ENCODE measurements around the gene XRCC5.

Gene XRCC5

GRCh38 chr2:216159144-216159543, 50.0 kb downstream of the XRCC5 start:
- no peak for DNase-seq (ENCODE audit: low read depth)

GRCh38 chr2:216159646-216160045, 50.5 kb downstream of the XRCC5 start:
- no peak for DNase-seq (ENCODE audit: low read depth)

GRCh38 chr2:216160786-216161185, 51.6 kb downstream of the XRCC5 start:
- no peak for DNase-seq (ENCODE audit: low read depth)

DNA sequence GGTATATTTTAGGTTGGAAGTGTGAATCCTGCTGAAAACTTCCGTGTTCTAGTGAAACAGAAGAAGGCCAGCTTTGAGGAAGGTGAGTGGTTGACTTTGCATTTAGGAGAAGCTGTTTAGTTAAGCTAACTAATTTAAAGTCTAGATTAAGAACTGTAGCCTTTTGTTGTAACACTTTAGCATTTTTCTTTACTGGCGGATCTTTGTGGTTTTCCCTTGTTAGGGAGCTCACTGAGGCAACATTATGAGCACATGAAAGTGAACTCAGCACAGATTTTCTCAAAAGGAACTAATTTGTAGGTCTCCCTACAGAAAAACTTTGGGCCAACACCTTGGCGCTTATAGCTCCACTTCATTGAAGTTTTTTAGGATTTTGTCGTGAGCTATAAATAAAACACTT, 52.8 kb downstream of the XRCC5 start:
- DNase-seq (ENCODE audit: low read depth), result no peak

GRCh38 chr2:216163518-216163917, 54.4 kb downstream of the XRCC5 start:
- DNase-seq (ENCODE audit: low read depth), result no peak

GRCh38 chr2:216164087-216164486, 54.9 kb downstream of the XRCC5 start:
- no peak for DNase-seq (ENCODE audit: low read depth)

DNA sequence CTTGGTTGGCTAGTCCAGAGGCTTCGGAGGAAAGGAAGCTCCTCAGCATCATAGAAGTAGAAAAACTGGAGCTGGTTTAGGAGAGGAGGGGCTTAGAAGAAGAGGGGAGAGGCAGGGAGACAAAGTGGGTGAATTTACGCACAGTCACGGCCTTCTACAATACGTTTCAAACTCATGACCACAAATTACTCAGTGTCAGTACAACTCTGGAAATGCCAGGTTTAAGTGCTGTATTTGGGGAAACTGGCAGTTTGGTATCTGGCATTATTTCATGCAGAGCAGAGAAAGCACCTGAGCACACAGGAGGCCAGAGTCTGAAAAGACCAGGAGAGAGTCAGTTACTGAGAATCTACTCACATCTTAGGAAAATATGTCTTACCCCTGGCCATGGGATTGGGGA, 55.4 kb downstream of the XRCC5 start:
- DNase-seq (ENCODE audit: low read depth), result no peak

GRCh38 chr2:216165711-216166110, 56.6 kb downstream of the XRCC5 start:
- no peak for DNase-seq (ENCODE audit: low read depth)

DNA sequence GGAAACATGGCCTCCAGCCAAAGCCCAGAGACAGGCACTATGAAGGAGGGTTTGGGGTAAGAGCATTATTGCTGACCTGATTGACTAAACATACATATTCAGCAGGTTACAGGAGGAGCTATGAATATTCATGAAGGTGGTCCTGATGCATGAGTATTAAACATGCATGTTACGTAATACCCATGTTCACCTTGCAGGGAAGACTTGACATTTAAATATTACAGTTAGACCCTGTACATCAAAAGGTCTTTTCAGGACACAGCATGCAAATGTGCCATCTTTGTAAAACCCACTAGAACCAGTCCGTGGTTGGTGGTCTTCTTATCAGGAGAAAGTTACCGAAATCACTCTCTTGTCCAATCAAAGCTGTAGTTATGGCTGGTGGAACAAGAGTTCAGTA, 59.9 kb downstream of the XRCC5 start:
- DNase-seq (ENCODE audit: low read depth), result no peak

DNA sequence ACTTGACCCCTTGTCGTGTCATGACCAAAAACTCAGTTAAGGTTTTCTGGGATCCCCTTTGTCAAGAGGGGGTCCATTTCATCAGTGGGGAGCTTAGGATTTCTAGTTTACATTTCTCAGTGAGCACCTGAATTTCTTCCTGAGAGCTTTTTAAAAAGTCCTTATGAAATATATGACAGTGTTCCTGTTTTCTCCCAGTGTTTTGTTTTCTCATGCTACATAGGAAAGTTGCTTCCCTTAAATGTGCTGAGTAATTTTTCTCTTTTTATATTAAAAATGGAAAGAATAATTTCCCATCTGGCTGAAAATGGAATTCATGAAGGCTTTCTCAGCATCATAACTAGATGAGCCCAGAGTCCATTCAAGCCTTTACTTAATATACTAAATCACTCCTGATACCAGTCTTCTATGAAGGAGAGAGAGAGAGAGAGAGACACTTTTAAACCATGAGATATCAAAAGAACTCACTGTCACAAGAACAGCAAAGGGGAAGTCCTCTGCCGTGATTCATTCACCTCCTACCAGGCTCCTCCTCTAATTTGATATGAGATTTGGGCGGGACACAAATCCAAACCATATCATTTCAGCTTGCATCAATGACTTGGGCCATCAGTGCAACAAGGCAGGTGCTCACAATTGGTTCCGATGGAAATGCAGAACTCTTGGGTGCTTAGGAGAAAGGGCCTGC, 61.1 kb downstream of the XRCC5 start:
- no peak for DNase-seq (ENCODE audit: low read depth)

DNA sequence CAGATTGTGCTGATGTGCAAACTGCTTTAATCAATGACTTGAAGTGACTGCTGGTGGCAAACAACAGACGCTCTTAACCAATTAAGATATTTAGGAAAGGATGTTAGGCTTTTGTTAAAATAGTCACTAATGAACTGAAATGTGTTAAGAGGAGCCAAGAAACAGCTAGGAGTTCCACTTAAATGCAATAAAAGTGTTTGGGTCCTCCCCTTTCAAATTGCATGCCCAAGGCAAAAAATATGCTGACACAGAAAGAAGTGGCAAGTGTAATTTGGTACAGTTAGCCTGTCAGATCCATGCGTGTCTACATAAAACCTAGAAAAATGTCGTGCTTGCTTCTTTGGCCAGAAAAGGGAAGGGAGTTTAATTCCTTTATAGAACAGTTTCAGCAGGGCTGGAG, 61.9 kb downstream of the XRCC5 start:
- DNase-seq (ENCODE audit: low read depth), result no peak

DNA sequence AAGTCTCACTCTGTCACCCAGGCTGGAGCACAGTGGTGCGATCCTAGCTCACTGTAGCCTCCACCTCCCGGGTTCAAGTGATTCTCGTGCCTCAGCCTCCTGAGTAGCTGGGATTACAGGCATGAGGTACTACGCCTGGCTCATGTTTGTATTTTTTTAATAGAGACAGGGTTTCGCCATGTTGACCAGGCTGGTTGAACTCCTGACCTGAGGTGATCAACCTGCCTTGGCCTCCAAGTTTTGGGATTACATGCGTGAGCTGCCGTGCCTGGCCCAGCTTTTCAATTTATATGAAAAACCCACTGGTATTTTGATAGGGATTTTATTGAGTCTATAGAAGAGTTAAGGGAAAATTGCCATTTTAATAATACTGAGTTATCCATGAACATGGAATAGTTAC, 63.3 kb downstream of the XRCC5 start:
- no peak for DNase-seq (ENCODE audit: low read depth)

DNA sequence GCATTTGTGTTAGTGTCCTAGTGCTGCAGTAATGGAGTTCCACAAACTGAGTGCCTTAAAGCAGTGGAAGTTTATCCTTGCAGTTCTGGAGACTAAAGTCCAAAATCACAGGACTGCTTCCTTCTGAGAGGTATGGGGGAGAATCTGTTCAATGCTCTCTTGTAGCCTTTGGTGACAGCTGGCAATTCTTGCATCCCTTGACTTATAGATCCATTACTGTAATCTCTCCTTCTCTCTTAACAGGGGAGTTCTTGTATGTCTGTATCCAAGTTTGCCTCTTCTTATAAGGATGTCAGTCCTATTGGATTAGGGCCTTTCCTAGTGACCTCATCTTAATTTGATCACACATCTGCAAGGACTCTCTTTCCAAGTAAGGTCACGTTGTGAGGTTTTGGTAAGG, 69.9 kb downstream of the XRCC5 start:
- DNase-seq (ENCODE audit: low read depth), result no peak

GRCh38 chr2:216181351-216181750, 72.2 kb downstream of the XRCC5 start:
- no peak for DNase-seq (ENCODE audit: low read depth)

DNA sequence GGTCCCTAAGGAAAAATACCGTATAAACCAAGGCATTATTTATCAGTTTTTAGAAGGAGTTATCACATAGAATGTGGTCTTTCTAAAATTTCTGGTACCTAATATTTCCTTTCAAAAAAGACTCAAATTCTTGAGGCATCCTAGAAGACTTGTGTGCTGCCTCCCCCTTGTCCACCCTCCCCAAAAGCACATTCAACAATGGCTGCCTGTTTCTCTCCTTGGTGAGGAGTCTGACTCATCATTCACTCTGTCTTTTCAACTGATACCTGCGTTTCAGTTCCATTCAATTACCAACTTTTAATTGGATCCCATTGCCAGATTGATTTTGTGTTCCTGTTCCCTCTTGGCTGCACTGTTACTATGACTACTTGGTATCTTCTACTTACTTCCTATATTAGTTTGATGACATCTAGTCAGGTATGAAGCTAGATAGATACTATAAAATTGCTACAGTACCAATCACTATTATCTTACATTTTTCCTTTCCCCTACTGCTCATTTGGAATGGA, 72.9 kb downstream of the XRCC5 start:
- DNase-seq (ENCODE audit: low read depth), result no peak

DNA sequence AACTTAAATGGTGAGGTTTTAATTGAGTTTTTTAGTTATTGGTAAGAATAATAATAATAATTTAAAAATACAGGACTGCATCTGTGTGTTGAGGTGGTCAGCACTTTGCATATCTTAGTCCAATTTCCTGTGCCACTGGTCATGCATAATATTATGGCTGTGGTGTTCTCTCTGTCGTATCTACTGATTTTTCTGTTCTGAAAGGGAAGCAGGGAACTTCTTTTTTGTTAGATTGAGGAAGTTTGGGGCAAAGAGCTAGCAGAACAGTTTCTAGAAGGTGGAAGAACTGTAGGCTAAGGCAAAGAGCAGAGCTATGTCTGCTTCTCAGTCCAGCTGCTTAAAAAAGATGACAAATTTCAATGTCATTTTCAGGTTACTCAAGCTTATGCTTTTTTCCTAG, 74.3 kb downstream of the XRCC5 start:
- no peak for DNase-seq (ENCODE audit: low read depth)

GRCh38 chr2:216188559-216188850, 79.4 kb downstream of the XRCC5 start:
- DNase-seq (ENCODE audit: low read depth), result no peak

GRCh38 chr2:216188956-216189355, 79.8 kb downstream of the XRCC5 start:
- DNase-seq (ENCODE audit: low read depth), result no peak

DNA sequence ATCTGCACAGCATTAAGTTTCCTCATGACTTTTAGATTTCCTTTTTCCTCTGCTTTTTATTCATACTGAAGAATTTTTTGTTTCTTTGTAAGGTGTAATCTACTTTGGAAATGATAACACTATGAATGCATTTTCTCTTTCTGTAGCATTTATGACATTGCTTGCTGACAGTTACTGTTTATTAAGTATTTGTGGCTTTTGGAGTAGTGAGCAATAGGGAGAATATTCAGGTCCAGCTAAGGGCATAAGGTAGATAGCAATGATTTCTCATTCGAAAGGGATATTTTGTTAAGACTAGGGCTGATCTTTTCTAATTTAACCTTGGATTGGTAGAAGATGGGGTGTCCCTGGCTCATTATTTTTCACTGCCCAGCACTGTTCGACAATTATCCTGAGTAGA, 80.3 kb downstream of the XRCC5 start:
- no peak for DNase-seq (ENCODE audit: low read depth)

DNA sequence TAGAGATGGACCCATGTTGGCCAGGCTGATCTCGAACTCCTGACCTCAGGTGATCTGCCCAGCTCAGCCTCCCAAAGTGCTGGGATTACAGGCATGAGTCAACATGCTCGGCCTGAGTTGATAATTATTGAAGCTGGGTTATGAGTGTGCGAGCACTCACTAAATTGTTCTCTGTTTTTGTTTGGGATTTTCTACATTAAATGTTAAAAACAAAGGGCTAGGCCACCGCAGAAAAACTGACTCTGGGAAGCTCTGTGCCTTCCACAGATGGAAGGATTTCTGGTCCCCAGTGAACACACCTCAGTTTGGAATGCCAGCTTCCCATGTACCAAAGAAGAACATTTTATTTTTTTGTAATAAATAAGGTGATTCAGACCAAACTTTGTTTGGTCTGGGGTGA, 83.0 kb downstream of the XRCC5 start:
- DNase-seq (ENCODE audit: low read depth), result no peak

DNA sequence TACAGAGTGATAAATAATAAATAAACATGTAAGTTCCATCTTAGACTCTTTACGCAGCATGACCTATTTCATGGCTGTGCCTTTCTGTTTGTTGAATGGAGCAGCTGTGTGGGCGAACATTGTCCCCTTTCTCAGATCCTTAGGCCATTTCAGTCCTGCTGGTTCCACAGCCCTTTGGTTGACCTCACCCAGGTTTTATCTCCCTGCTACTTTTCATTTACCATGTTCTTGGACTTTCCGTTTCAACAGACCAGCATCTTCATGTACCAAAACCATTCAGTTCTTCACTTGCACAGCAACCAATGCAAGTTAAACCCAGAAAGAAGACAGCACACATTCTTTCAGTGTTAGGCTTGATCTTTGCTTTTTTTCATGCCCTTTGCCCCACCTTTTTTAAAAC, 83.8 kb downstream of the XRCC5 start:
- DNase-seq (ENCODE audit: low read depth), result no peak

DNA sequence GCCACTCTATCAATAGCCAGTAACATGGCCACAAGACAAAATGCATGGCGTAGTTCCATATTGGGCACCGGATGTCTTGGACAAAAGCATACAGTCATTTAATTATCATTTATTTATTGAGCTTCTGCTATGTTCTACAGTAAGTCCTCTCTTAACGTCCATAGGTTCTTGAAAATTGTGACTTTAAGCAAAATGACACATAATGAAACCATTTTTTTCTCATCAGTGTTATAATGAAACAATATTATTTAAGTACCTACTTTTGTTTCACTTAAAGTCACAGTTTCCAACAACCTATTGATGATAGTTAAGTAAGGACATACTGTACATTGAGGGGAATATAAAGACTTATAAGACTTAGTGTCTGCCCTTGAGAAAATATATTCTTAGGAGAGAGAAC, 84.9 kb downstream of the XRCC5 start:
- DNase-seq (ENCODE audit: low read depth), result no peak

GRCh38 chr2:216194561-216194960, 85.4 kb downstream of the XRCC5 start:
- no peak for DNase-seq (ENCODE audit: low read depth)

DNA sequence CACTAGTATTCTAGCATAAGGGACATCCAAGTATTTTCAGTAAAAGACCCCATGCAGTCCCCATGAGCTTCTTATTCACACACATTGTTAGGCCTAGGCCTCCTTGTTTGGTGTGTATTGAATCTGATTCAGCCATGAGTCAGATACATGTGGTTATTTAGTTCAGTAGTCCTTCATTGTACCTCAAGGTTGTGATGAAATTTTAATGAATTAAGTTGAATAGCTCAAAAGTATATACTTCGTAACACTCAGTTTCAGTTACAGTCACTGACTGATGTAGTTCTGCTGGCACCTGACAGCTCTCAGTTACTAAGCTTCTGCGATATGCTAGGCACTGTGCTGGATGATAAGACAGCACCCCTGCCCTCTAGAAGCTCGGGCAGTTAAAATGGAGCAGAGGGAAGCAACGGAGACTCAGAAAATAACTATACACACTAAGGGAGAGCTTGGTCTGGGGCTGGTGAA, 86.4 kb downstream of the XRCC5 start:
- DNase-seq (ENCODE audit: low read depth), result no peak
